MM.1S (cell line): ENCODE measurements around the gene MICAL2.

ENCODE experiments used
- DNase-seq: peaks from one replicate; pipeline ENCODE4 v3.0.0-alpha.2; 2015
- H2AFZ ChIP-seq: fragments of 300-600 bp; sonication (generic); 2 replicates; pipeline ENCODE4 v1.6.0; 2016; ENCODE audit warnings: antibody characterized with exemption, low read length
- H3F3A ChIP-seq: fragments of 300-600 bp; sonication (generic); 2 replicates; pipeline ENCODE4 v1.6.1; 2016; ENCODE audit warnings: mild to moderate bottlenecking, antibody characterized with exemption, low read length, moderate library complexity, mixed read lengths; ENCODE audit not compliant: insufficient read depth
- H3K27ac ChIP-seq: fragments of 300-600 bp; sonication (generic); 2 replicates; pipeline ENCODE4 v1.5.1; 2016; ENCODE audit warnings: mild to moderate bottlenecking, low read length
- H3K27me3 ChIP-seq: fragments of 300-600 bp; sonication (generic); replicated peaks from 2 replicates; pipeline ENCODE4 v1.6.0; 2016; ENCODE audit warnings: low read length; ENCODE audit not compliant: insufficient read depth
- H3K36me3 ChIP-seq: fragments of 300-600 bp; sonication (generic); replicated peaks from 2 replicates; pipeline ENCODE4 v1.6.1; 2016; ENCODE audit warnings: mild to moderate bottlenecking, low read length, mixed read lengths; ENCODE audit not compliant: insufficient read depth
- H3K4me1 ChIP-seq: fragments of 300-600 bp; sonication (generic); 2 replicates; pipeline ENCODE4 v1.6.1; 2016; ENCODE audit warnings: low read length, mixed read lengths
- H3K4me2 ChIP-seq: fragments of 300-600 bp; sonication (generic); 2 replicates; pipeline ENCODE4 v1.6.0; 2016; ENCODE audit warnings: low read depth, low read length
- H3K4me3 ChIP-seq: fragments of 300-600 bp; sonication (generic); 2 replicates; pipeline ENCODE4 v1.5.1; 2016; ENCODE audit warnings: low read length, mixed read lengths
- H3K79me2 ChIP-seq: fragments of 300-600 bp; sonication (generic); 2 replicates; pipeline ENCODE4 v1.6.1; 2016; ENCODE audit warnings: mixed run types, low read length, mixed read lengths
- H3K9ac ChIP-seq: fragments of 300-600 bp; sonication (generic); 2 replicates; pipeline ENCODE4 v1.6.1; 2016; ENCODE audit warnings: low read length, mixed read lengths
- H3K9me2 ChIP-seq: fragments of 300-600 bp; sonication (generic); replicated peaks from 2 replicates; pipeline ENCODE4 v1.6.1; 2016; ENCODE audit warnings: mild to moderate bottlenecking, low read length, mixed read lengths; ENCODE audit not compliant: insufficient read depth
- H3K9me3 ChIP-seq: fragments of 300-600 bp; sonication (generic); replicated peaks from 2 replicates; pipeline ENCODE4 v1.6.1; 2016; ENCODE audit warnings: mild to moderate bottlenecking, low read length, mixed read lengths; ENCODE audit not compliant: insufficient read depth
- H4K20me1 ChIP-seq: fragments of 300-600 bp; sonication (generic); 2 replicates; pipeline ENCODE4 v1.6.1; 2016; ENCODE audit warnings: mild to moderate bottlenecking, low read length, moderate library complexity, mixed read lengths; ENCODE audit not compliant: insufficient read depth
- EZH2 ChIP-seq: fragments of 300-600 bp; sonication (generic); optimal IDR thresholded peaks from 2 replicates; pipeline ENCODE3; 2017; ENCODE audit warnings: low read depth, mild to moderate bottlenecking, antibody characterized with exemption, low read length, mixed read lengths
- EZH2phosphoT487 ChIP-seq: fragments of 300-600 bp; sonication (generic); IDR thresholded peaks from 2 replicates; pipeline ENCODE4 v1.6.1; 2018; ENCODE audit warnings: antibody characterized with exemption, low read length
- TF ChIP-seq, protein P1 (sequence below): fragments of 300-600 bp; sonication (generic); IDR thresholded peaks from 2 replicates; pipeline ENCODE4 v1.5.1; 2016; ENCODE audit warnings: antibody characterized with exemption, low read length, mixed read lengths

MICAL2 gene

DNA sequence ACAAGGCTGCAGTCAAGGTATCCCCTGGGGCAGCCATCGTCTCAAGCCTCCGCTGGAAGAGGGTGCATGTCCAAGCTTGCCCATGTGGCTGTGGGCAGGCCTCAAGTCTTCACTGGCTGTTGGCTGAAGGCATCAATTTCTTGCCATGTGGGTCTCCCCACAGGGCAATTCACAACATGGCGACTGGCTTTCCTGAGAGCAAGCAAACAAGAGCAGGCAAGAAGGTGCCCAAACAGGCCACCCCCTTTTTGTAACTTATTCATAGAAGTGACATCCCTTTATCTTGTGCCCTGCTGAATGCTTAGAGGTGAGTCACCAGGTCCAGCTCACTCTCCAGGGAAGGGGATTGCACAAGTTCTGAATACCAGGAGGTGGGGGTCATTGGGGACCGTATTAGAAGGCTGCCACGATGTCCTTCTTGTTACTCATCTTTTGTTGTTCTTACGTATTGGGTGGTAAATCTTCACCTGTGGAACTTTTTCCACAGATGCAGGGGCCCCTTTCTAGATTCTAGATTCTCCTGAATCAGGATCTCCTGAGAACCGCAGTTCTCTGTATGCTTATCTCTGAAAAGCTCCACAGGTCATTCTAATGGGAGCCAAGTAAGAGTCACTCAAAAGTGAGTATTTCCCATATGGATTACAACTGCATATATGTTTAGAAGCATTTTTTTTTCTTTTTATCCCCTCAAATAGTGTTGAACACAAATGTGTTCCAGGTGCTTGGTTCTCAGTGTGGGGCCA, 44.2 kb upstream of the MICAL2 start:
- Histone ChIP-seq H3K36me3 (no peaks in the 10 kb centered on the region), H3K27ac (no peak overlapping the region), H3K4me3 (no peak overlapping the region), H3K9ac (no peak overlapping the region), H3K4me1 (peaks cover 15% of the 10 kb centered on the region), H3K9me3 (no peaks in the 10 kb centered on the region), H4K20me1 (no peaks in the 10 kb centered on the region), H2AFZ (no peak overlapping the region), H3K79me2 (no peaks in the 10 kb centered on the region), H3K9me2 (no peaks in the 10 kb centered on the region), H3K27me3 (no peaks in the 10 kb centered on the region), H3K4me2 (no peak overlapping the region), H3F3A (peaks cover 12% of the 10 kb centered on the region)
- no peak for DNase-seq
- TF ChIP-seq, protein P1, sequence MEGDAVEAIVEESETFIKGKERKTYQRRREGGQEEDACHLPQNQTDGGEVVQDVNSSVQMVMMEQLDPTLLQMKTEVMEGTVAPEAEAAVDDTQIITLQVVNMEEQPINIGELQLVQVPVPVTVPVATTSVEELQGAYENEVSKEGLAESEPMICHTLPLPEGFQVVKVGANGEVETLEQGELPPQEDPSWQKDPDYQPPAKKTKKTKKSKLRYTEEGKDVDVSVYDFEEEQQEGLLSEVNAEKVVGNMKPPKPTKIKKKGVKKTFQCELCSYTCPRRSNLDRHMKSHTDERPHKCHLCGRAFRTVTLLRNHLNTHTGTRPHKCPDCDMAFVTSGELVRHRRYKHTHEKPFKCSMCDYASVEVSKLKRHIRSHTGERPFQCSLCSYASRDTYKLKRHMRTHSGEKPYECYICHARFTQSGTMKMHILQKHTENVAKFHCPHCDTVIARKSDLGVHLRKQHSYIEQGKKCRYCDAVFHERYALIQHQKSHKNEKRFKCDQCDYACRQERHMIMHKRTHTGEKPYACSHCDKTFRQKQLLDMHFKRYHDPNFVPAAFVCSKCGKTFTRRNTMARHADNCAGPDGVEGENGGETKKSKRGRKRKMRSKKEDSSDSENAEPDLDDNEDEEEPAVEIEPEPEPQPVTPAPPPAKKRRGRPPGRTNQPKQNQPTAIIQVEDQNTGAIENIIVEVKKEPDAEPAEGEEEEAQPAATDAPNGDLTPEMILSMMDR = no peak
- TF ChIP-seq EZH2phosphoT487 (no peak), EZH2 (no peak)

DNA sequence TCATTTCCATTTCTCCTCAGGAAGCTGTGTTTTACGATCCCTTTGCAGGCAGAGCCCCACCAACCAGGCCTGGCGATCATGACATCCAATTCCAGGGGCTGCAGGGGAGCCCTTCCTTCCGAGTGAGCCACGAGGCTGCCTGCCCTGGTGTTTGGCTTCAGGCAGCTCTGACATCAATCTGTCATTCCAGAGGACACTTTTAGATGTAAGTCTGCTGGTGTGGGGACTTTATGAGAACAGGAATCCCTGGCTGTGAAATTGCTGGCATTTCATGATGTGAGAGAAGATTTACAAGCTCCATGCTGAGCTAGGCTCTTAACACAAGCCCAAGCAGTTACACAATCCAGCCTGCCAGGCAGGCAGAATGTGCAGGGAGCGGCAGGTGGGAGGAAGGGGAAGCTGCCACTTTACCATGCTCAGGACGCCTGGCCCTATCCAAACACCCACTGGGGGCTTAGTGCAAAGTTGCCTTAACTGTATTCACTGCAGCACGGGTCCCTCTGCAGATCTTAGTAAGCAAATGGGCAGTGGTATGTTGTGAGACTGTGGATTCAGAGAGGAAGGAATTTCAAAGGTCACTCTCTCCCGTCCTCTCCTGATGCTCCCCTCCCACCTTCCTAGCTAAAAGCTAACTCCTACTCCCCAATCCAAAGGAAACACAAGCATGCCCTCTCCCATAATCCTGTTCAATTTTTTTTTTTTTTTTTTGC, 43.4 kb upstream of the MICAL2 start:
- Histone ChIP-seq H3K27ac (no peak overlapping the region), H4K20me1 (no peaks in the 10 kb centered on the region), H3K9ac (no peak overlapping the region), H3K4me3 (no peak overlapping the region), H3K4me2 (no peak overlapping the region), H3K79me2 (no peaks in the 10 kb centered on the region), H3F3A (peaks cover 5% of the 10 kb centered on the region), H2AFZ (no peak overlapping the region), H3K4me1 (0 out of 2 replicates have a peak, but pooled peaks cover 8% of the 10 kb centered on the region), H3K27me3 (no peaks in the 10 kb centered on the region), H3K9me2 (no peaks in the 10 kb centered on the region), H3K36me3 (no peaks in the 10 kb centered on the region), H3K9me3 (no peaks in the 10 kb centered on the region)
- TF ChIP-seq EZH2 (no peak), EZH2phosphoT487 (no peak)
- TF ChIP-seq, protein P1 = no peak
- no peak for DNase-seq

DNA sequence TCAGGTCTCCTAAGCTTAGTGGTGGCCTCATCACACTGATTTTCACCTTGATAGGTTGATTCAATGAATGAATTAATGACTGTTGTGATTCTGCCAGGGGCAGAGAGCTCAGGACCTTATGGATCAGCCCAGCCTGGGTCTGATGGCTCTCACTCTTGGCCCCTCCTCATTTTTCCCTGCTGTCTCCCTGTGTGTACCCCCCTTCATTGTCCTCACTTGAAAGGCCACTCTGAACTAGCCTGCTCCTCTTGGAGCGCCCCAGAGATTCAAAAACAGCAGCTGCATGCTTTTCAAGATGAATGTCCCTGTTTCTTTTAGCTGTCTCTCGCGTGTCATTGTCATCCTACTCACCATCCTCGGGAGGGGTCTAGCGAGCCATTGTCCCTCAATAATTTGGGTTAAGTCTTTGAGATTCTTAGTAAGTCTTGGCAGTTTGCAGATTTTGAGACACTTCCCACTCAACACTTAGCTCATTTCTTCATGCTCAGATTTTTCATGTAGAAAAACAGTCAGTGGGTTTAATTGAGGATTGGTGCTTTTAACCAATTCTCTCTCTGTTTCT, 42.5 kb upstream of the MICAL2 start:
- Histone ChIP-seq H2AFZ (no peak overlapping the region), H3K4me2 (no peak overlapping the region), H3K27ac (no peak overlapping the region), H3K9ac (no peak overlapping the region), H3K36me3 (no peaks in the 10 kb centered on the region), H3K27me3 (no peaks in the 10 kb centered on the region), H3K79me2 (no peaks in the 10 kb centered on the region), H3K9me3 (no peaks in the 10 kb centered on the region), H4K20me1 (no peaks in the 10 kb centered on the region), H3K4me1 (0 out of 2 replicates have a peak, but pooled peaks cover 4% of the 10 kb centered on the region), H3K9me2 (no peaks in the 10 kb centered on the region), H3K4me3 (no peak overlapping the region), H3F3A (no peaks in the 10 kb centered on the region; the same call in 1 of the 2 replicates)
- no peak for DNase-seq
- no peak for TF ChIP-seq EZH2
- TF ChIP-seq, protein P1 = no peak
- TF ChIP-seq EZH2phosphoT487 = no peak
